Stimulated activated CD8-positive, alpha-beta memory T cell treated with anti-CD3 and anti-CD28 coated beads, Interleukin-4, amount 100 ng/mL, for 4 hours (primary cell): ENCODE measurements around the gene TRIP12.
"Not testable (repeated sequence)": the region's sequence is repeated elsewhere in the genome, so short reads cannot be mapped to it uniquely, and the experiment has no call there.

ENCODE experiments used
- DNase-seq, 2 donors: peaks; one replicate each; pipeline ENCODE4 v3.0.0-alpha.2; 2020; ENCODE audit warnings: low read depth in 2 of 2, low spot score in 1 of 2

TRIP12 gene

DNA sequence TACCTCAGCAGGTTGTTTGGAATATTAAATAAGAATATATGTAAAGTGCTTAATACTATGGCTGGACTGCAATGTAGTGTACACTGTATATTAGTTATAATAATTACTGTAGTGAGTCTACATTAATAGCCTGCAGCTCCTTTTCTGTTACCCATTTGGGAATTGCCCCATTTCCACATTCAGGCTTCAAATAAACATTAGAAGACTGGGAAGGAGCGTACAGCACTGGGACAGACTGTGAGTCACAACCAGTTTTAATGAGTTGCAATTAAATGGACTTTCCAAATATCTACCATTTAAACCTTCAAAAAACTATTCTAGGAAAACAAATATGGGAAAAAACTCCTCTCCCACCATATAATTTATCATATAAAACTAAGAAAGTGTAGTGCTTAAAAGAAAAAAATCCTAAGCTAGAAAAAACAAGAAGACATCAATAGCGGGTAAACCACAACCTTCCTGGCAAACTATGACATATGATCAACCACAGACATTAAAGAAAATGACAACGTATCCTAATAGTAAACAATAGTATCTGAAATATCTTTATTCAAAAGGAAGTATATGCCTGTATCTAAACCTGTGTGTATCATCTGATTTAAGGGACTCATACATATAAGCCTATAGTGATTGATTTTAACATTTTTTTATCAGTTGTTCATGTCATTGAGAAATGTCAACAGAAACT is 86.1 kb downstream of the TRIP12 start:
- DNase-seq: no peak

DNA sequence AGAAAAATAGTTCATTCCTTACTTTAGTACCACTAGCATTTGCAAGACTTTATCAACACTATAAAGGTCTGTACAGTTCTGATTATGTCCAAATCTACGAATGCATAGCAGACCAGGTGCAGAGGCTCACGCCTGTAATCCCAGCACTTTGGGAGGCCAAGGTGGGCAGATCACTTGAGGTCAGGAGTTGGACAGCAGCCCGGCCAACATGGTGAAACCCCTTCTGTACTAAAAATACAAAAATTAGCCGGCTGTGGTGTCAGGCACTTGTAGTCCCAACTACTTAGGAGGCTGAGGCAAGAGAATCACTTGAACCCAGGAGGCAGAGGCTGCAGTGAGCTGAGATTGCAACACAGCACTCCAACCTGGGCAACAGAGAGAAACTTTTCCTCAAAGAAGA is 87.4 kb downstream of the TRIP12 start:
- DNase-seq: not testable (repeated sequence)

GRCh38 chr2:229832510-229832898 is 89.3 kb downstream of the TRIP12 start:
- DNase-seq: no peak

DNA sequence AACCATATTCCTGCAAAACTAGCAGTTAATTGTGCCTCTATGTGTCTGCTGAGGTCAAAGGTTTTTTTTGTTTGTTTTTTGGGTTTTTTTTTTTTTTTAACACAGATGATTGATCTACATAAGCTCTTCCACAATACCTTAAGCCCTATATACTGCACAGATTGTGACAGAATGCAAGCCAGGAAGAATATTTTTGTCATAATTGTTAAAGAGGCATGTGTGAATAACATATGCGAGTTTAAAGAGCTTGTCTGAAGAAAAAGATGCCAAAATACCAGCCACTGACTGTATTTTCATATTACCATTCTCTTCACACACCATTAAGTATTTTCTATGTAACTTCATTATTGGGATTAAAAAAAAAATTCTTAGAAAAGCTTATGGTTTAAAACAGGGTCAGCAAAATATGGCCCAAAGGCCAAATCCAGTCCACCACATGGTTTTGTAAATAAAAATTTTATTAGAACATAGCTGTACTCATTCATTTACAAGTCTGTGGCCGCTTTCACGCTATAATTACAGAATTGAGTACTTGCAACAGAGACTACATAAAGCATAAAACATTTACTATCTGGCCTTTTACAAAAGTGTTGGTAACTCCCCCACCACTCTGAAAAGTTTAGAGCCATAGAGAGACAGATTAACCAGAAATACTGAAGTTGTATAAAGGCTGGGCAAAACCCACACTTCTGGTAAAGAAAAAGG is 89.9 kb downstream of the TRIP12 start:
- DNase-seq: no peak

- DNase-seq: no peak
Measured at GRCh38 chr2:229825476-229825875, 96.3 kb downstream of the TRIP12 start.

DNA sequence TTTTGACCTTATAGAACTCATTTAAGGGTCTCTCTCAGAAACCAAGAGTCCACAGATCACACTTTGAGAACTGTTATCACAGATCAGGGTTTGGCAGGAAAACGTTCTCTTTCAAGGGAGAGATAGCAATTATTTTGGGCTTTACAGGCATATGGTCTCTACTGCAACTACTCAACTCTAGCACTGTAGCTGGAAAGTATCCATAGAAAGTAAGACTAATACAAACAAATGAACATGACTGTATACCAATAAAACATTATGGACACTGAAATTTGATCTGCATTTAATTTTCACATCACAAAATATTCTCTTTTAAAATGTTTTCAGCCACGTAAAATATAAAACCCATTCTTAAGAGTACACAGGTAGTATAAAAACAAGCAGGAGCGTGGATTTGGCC is 100.5 kb downstream of the TRIP12 start:
- no peak for DNase-seq

GRCh38 chr2:229818230-229818629 is 103.6 kb downstream of the TRIP12 start:
- DNase-seq: no peak

- DNase-seq: no peak
Measured at GRCh38 chr2:229815858-229816257, 106.0 kb downstream of the TRIP12 start.

DNA sequence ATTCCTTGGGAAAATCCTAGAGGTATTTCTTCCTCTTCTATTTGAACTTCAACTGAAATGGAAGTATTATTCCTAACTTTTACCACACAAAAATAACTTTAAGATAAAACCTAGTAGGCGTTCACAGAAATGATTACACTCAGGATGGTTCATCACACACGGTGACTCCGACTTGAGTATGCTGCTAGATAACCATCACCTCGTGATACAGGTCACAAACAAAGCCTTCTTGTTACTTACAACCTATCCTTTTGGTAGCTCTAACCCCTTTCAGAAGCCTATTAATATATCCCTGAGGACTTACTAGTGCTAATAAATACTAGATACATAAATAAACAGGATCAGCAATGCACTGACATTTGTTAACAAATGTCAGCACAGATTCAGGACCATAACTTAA is 106.5 kb downstream of the TRIP12 start:
- no peak for DNase-seq

GRCh38 chr2:229810786-229811185 is 111.0 kb downstream of the TRIP12 start:
- no peak for DNase-seq

DNA sequence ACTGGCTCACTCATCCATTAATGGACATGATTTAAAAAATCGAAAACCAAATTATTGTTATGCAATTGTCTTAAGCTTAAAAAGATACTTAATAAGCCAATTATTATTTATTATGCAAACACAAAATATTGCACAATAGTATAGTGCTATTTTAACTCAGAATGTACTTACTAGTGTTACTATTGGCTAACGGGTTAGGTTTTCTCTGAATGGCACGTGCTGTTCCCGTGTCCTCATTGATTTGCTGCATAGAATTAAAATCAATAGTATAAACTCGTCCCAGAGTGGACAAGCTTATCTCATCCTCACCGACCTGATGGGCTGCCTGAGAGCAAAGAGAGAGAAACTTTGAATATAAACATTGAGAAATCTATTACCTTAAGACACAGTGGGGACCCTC is 116.2 kb downstream of the TRIP12 start:
- DNase-seq: no peak

DNA sequence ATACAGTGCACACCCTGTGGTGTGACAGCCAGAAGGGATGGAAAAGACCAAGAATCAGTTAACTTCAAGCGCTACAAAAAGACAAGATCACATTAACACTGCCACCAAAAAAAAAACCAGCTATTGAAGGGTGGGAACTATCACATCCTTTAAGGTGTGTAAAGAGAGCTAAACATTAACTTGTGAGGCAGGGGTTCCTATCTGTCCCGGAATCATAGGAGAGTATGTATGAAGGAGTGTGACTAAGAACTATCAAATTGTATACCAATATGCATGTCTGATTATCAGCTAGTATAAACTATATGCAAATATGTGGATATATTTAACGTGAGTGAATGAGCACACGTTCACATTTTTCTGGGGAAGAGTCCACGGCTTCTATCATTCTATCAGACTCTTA is 119.0 kb downstream of the TRIP12 start:
- DNase-seq: no peak

GRCh38 chr2:229800997-229801754 is 120.6 kb downstream of the TRIP12 start:
- peak; percentile 38 to 47 for DNase-seq

DNA sequence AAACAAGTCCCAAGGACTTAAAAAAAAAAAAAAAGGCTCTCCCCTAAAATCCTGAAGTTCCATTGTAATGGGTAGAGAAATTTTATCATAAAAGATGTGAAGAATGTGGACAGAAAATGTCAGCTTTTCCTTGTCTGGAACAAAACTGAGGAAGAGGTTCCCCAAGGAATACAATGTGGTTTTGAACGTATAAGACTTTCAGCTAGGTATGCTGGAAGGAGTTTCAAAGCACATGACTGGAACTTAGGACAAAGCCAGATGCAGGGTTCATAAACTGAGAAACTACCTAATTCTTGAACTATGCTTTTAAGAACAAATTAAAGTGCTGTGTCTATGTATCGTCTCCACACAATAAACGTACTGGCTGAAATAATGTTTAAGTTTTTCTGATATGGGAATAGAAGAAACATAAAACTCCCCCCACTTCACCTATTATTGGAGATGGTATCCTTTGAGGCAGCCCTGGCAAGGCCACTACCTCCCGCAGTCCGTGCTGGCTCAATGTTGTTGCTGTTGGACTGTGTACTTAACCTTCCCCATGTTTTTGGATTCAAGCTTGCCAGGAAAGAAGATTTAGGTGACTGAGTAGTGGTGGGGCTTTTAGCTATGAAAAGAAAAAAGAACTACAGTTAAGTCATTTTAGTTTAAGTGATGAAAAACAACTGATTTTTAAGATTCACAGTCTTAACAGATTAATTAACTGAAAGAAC is 123.2 kb downstream of the TRIP12 start:
- DNase-seq: no peak

DNA sequence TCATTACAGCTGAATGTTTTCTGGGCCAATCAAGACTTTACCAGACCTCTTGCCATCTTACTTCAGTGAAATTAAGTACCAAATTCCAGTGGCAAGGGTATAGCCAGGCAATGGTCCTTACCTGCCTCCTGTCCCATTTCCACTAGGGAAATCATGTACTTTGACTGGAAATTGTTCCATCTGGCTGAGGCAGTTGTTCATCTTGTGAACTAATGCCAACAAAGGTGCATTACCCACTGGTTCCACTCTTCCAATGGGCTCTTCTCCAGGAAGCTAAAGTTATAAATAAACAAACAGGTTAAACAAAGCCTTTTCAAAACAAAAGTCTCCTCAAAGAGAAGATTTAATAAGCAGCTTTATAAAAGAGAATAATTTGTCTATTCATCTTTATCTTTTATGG is 126.8 kb downstream of the TRIP12 start:
- no peak for DNase-seq

DNA sequence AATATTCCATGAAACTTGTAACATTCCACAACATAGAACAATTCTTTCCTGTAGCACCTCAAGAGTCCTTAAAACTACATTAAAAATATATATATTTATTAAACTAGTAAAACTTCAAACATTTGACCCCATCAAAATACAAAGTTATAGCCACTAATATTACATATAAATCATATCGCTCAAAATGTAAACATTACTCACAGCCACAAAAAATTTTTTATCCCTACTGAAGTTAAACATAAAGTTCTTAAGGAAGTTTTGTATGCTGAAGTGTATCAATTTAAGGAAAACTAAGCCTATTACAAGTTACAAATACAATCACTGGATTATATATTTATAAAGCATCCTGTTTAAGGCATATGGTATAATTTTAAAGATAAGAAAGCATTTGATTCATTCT is 127.2 kb downstream of the TRIP12 start:
- no peak for DNase-seq

DNA sequence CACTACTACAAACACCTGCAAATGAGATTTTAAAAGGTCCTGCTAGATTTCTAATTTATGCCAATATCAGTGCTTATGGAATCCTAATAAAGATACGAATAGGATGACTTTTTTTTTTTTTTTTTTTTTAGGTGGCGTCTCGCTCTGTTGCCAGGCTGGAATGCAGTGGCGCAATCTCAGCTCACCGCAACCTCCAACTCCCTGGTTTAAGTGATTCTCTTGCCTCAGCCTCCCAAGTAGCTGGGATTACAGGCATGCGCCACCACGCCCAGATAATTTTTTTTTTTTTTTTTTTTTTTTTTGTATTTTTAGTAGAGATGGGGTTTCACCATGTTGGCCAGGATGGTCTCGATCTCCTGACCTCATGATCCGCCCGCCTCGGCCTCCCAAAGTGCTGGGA is 135.5 kb downstream of the TRIP12 start:
- not testable (repeated sequence) for DNase-seq

DNA sequence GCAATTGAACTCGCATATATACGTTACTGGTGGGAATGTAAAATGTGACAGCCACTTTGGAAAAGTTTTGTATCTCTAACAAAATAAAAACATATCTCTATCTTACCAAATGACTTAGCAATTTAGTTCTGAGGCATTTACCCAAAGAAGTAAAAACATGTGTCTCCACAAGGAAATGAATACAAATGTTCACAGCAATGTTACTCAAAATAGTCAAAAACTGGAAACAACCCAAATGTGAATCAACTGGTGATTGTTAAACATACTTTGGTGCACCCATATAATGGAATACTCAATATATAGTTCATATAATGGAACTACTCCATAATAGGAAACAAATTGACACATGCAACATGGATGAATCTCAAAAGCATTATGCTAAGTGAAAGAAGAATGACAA is 137.0 kb downstream of the TRIP12 start:
- no peak for DNase-seq

- DNase-seq: no peak
Measured at GRCh38 chr2:229783108-229783721, 138.6 kb downstream of the TRIP12 start.

GRCh38 chr2:229780856-229781773 is 140.7 kb downstream of the TRIP12 start:
- no peak for DNase-seq
